DND-41 (cell line): ENCODE results near the gene TAP2.

Experiments used
- EZH2 ChIP-seq: IDR thresholded peaks from 3 replicates; pipeline ENCODE4 v1.6.1; 2012; ENCODE audit warnings: borderline replicate concordance, low read depth, mild to moderate bottlenecking, moderate library complexity, low read length, inconsistent platforms; ENCODE audit not compliant: severe bottlenecking
- TF ChIP-seq, protein P1 (sequence below): IDR thresholded peaks from 2 replicates; pipeline ENCODE4 v1.5.1; 2012; ENCODE audit warnings: borderline replicate concordance, low read length, moderate library complexity, mild to moderate bottlenecking; ENCODE audit not compliant: poor library complexity, severe bottlenecking; ENCODE audit errors: extremely low read depth

DNA sequence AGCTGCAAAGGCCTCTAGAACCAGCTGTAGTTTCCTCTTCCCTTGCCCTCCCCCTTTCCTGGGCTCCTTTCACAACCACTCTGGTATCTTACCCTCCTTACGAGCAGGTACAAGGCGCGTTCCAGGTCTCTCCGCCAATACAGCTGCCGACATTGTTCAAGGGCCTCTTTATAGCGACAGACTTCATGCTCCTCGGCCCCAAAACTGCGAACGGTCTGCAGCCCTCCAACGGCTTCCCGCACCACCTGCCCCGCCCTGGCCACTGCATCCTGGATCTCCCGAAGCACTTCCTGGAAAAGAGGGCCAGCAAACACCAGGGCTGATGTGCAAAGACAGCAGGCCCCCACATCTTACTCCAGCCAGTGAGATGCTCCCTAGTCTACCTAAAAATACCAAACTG is 6.0 kb downstream of the TAP2 start:
- TF ChIP-seq, protein P1, sequence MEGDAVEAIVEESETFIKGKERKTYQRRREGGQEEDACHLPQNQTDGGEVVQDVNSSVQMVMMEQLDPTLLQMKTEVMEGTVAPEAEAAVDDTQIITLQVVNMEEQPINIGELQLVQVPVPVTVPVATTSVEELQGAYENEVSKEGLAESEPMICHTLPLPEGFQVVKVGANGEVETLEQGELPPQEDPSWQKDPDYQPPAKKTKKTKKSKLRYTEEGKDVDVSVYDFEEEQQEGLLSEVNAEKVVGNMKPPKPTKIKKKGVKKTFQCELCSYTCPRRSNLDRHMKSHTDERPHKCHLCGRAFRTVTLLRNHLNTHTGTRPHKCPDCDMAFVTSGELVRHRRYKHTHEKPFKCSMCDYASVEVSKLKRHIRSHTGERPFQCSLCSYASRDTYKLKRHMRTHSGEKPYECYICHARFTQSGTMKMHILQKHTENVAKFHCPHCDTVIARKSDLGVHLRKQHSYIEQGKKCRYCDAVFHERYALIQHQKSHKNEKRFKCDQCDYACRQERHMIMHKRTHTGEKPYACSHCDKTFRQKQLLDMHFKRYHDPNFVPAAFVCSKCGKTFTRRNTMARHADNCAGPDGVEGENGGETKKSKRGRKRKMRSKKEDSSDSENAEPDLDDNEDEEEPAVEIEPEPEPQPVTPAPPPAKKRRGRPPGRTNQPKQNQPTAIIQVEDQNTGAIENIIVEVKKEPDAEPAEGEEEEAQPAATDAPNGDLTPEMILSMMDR, result no peak
- TF ChIP-seq EZH2, result no peak
